ENCODE results near the gene SIGLEC11. TPM values are rescaled to one million over a fixed set of nuclear protein-coding genes. Genes with fewer than 3 reads are reported as not detected.

The SIGLEC11 gene
- polyA plus RNA-seq, 4 donors: 0.45 to 37.2 (median 0.80) TPM

DNA sequence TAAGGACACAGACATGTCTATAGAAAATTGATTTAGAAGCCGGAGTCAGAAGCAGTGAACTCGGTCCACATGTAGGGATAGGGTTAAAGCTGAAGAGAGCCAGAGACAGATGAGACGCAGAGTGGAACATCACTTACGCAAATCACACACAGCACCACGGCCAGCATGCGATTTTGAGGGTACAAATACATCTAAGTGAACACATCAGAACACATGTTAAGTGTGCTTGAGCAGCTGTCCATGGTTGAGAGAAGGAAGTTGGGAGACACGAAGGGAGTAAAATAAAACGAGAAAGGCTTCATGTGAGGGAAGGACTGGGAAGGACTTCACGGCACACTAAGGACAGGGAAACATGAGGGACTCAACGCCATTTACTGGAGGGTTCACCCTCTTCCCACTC lies 25.4 kb upstream of the SIGLEC11 start:
- Histone ChIP-seq H3K4me1 (ENCODE audit: control insufficient read depth in 3 of 3, insufficient read depth in 2 of 3, low read depth in 1 of 3, low read length in 2 of 3) (peaks cover 0 to 21% (median 0%) of the 10 kb centered on the region in 3 donors), H3K27ac (ENCODE audit: low read depth in 1 of 3, low read length in 2 of 3) (no peak overlapping the region), H3K36me3 (ENCODE audit: control insufficient read depth in 3 of 3, insufficient read depth in 2 of 3, low read depth in 1 of 3, low read length in 3 of 3) (peaks cover 7 to 74% (median 21%) of the 10 kb centered on the region in 3 donors), H3K27me3 (ENCODE audit: control insufficient read depth in 3 of 3, insufficient read depth in 3 of 3, low read length in 3 of 3) (no peaks in the 10 kb centered on the region), H3K4me3 (ENCODE audit: low read depth in 1 of 3, low read length in 3 of 3) (no peak overlapping the region), H3K9me3 (ENCODE audit: control insufficient read depth in 2 of 2, insufficient read depth in 1 of 2, low read depth in 1 of 2, low read length in 1 of 2) (no peaks in the 10 kb centered on the region)
- FAIRE-seq (no peak), DNase-seq (no peak)
- WGBS, 3 donors: 94 to 95% (median 95%) methylated on average over 10 of the region's 10 CpGs

DNA sequence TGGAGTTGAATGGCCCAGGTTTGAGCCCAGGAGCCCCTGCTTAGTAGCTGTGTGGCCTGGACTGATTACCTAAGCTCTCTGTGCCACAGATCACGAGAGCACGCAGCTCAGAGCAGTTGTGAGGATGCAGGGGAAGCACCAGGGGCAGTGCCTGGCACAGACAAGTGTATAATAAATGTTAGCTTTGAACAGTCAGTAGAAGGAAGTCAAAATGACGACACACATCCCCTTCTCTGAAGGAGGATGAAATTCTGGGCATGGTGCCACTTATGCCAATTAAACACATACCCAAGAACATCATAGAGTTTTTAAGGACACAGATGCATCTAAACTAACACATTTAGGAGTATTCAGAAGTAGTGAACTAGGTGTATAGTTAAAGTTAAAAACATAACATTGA lies 24.9 kb upstream of the SIGLEC11 start:
- Histone ChIP-seq H3K27me3 (ENCODE audit: control insufficient read depth in 3 of 3, insufficient read depth in 3 of 3, low read length in 3 of 3) (no peaks in the 10 kb centered on the region), H3K4me3 (ENCODE audit: low read depth in 1 of 3, low read length in 3 of 3) (no peak overlapping the region), H3K36me3 (ENCODE audit: control insufficient read depth in 3 of 3, insufficient read depth in 2 of 3, low read depth in 1 of 3, low read length in 3 of 3) (peaks cover 5 to 75% (median 17%) of the 10 kb centered on the region in 3 donors), H3K4me1 (ENCODE audit: control insufficient read depth in 3 of 3, insufficient read depth in 2 of 3, low read depth in 1 of 3, low read length in 2 of 3) (peaks cover 0 to 24% (median 0%) of the 10 kb centered on the region in 3 donors), H3K27ac (ENCODE audit: low read depth in 1 of 3, low read length in 2 of 3) (no peak overlapping the region), H3K9me3 (ENCODE audit: control insufficient read depth in 2 of 2, insufficient read depth in 1 of 2, low read depth in 1 of 2, low read length in 1 of 2) (no peaks in the 10 kb centered on the region)
- 86 to 88% (median 87%) methylated on average over 3 of the region's 3 CpGs for WGBS, 3 donors
- no peak for FAIRE-seq
- DNase-seq: no peak

DNA sequence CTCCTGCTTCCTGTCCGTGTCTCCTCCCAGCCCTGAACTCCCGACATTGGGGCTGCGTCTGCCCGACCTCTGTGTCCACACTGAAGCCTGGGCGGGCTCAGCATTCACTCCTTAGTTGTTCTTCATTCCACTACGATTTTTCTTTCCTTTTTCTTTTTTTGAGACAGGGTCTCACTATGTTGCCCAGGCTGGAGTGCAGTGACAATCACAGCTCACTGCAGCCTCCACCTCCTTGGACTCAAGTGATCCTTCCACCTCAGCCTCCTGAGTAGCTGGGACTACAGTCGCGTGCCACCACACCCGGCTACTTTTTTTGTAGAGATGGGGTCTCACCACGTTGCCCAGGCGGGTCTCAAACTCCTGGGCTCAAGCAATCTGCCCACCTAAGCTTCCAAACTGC lies 23.5 kb upstream of the SIGLEC11 start:
- 85 to 93% (median 90%) methylated on average over 11 of the region's 11 CpGs for WGBS, 3 donors

DNA sequence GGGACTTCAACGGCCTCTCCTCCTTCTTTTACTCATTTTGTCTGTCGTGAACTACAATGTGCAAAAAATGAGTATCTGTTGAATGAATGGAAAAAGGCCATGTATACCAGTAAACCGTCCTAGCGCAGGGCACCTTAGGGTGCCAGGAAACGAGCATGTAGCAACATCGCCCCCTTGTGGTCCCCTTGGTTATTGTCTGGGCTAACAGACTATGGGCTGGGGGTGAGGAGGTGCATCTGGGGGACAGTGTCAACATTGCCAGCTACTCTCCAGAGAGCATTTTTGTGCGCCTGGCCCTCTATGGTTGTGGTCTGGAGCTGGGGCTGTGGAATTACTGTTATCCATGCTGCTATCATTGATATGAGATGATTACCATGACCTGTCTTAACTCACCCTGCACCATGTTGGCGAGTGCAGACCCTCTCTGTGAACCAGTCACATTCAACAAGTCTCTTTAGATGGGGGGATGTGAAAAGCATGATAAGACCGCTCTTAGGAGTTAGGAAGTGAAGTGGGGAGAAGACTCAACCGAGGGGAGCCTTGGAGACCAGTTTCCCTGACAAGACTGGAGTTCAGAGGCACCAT lies 22.8 kb upstream of the SIGLEC11 start:
- peaks cover 0 to 27% (median 0%) of the 10 kb centered on the region in 3 donors for H3K4me1 ChIP-seq (ENCODE audit: control insufficient read depth in 3 of 3, insufficient read depth in 2 of 3, low read depth in 1 of 3, low read length in 2 of 3)
- no peaks in the 10 kb centered on the region for H3K9me3 ChIP-seq (ENCODE audit: control insufficient read depth in 2 of 2, insufficient read depth in 1 of 2, low read depth in 1 of 2, low read length in 1 of 2)
- no peak overlapping the region for H3K27ac ChIP-seq (ENCODE audit: low read depth in 1 of 3, low read length in 2 of 3)
- 47 to 52% (median 49%) methylated on average over 10 of the region's 10 CpGs for WGBS, 3 donors
- no peak for FAIRE-seq
- DNase-seq: peak; percentile 48 to 68
- no peaks in the 10 kb centered on the region for H3K27me3 ChIP-seq (ENCODE audit: control insufficient read depth in 3 of 3, insufficient read depth in 3 of 3, low read length in 3 of 3)
- H3K36me3 ChIP-seq (ENCODE audit: control insufficient read depth in 3 of 3, insufficient read depth in 2 of 3, low read depth in 1 of 3, low read length in 3 of 3): peaks cover 3 to 71% (median 9%) of the 10 kb centered on the region in 3 donors
- no peak overlapping the region for H3K4me3 ChIP-seq (ENCODE audit: low read depth in 1 of 3, low read length in 3 of 3)

More for the DNA sequence above, 23.5 kb upstream of the SIGLEC11 start:
- Histone ChIP-seq H3K36me3 (ENCODE audit: control insufficient read depth in 3 of 3, insufficient read depth in 2 of 3, low read depth in 1 of 3, low read length in 3 of 3) (peaks cover 2 to 72% (median 15%) of the 10 kb centered on the region in 3 donors), H3K27ac (ENCODE audit: low read depth in 1 of 3, low read length in 2 of 3) (no peak overlapping the region), H3K4me3 (ENCODE audit: low read depth in 1 of 3, low read length in 3 of 3) (no peak overlapping the region), H3K27me3 (ENCODE audit: control insufficient read depth in 3 of 3, insufficient read depth in 3 of 3, low read length in 3 of 3) (no peaks in the 10 kb centered on the region), H3K9me3 (ENCODE audit: control insufficient read depth in 2 of 2, insufficient read depth in 1 of 2, low read depth in 1 of 2, low read length in 1 of 2) (no peaks in the 10 kb centered on the region), H3K4me1 (ENCODE audit: control insufficient read depth in 3 of 3, insufficient read depth in 2 of 3, low read depth in 1 of 3, low read length in 2 of 3) (peaks cover 0 to 27% (median 0%) of the 10 kb centered on the region in 3 donors)
- FAIRE-seq: no peak
- no peak for DNase-seq

DNA sequence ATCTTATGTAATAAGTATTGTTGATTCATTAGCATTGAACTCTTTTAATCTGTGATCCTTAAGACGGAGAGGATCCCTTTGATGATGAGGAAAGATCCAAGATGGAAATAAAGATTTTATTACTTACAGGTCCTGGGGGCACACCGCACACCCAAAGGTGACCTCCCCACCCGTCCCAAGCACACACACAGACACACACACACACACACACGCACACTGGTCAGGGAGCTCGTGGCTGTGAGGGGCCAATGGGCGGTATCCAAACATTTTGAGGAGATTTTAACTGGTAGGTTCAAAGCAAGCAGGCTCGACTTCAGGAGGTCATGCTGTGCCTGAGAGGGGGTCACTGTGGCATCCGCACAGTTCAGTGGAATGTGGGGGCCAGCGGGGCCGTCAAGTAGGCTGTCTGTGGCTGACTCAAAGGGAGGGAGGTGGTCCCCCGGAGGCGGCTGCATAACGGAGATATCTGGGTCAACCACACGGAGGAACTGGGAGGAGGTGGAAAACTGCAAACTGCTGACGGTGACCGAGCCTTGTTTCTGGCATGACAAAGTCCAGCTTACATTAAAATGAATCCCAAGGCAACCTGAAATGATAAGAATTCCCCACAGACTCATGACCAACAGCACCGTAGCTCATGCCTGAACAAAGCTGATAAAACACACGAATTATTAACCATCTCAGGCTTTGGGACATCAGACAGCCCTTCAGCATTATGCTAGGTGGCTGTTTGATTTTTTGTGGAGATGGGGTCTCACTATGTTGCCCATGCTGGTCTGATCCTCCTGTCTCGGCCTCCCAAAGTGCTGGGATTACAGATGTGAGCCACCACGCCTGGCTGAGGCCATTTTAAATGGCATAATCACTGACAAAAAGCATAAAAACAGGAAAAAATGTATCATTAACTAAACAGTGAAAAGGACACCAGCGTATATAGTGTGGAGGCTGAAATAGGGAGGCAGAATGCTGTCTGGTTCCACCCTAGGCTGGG lies 20.9 kb upstream of the SIGLEC11 start:
- peaks cover 9 to 73% (median 12%) of the 10 kb centered on the region in 3 donors for H3K36me3 ChIP-seq (ENCODE audit: control insufficient read depth in 3 of 3, insufficient read depth in 2 of 3, low read depth in 1 of 3, low read length in 3 of 3)
- peaks cover 0 to 37% (median 0%) of the 10 kb centered on the region in 3 donors for H3K4me1 ChIP-seq (ENCODE audit: control insufficient read depth in 3 of 3, insufficient read depth in 2 of 3, low read depth in 1 of 3, low read length in 2 of 3)
- DNase-seq (peak in 1 of 2 donors; percentile 89), FAIRE-seq (no peak)
- H3K27ac ChIP-seq (ENCODE audit: low read depth in 1 of 3, low read length in 2 of 3): peak overlapping the region in 1 of 3 donors; percentile 89
- H3K4me3 ChIP-seq (ENCODE audit: low read depth in 1 of 3, low read length in 3 of 3): no peak overlapping the region
- no peaks in the 10 kb centered on the region for H3K9me3 ChIP-seq (ENCODE audit: control insufficient read depth in 2 of 2, insufficient read depth in 1 of 2, low read depth in 1 of 2, low read length in 1 of 2)
- WGBS, 3 donors: 75 to 83% (median 78%) methylated on average over 21 of the region's 21 CpGs
- H3K27me3 ChIP-seq (ENCODE audit: control insufficient read depth in 3 of 3, insufficient read depth in 3 of 3, low read length in 3 of 3): no peaks in the 10 kb centered on the region

DNA sequence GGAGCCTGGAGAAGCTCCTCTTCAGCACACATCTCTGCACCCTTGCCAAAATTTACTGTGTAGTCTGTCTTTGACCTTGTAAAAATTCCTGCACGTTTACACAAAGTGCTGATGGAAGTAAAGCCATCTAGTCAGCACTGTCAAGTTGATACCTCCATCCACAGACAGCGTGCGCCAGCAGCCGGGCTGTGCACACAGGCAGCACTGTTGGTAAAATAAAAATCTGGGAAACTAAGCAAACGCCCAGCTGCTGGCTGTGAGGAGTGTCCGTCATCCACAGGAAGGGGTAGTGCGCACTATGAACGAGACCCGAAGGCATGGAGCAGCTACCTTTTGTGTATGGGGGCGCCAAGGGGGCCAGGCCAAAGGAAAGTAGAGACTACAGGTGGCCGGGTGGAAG lies 17.4 kb upstream of the SIGLEC11 start:
- Histone ChIP-seq H3K27ac (ENCODE audit: low read depth in 1 of 3, low read length in 2 of 3) (no peak overlapping the region), H3K4me3 (ENCODE audit: low read depth in 1 of 3, low read length in 3 of 3) (no peak overlapping the region), H3K9me3 (ENCODE audit: control insufficient read depth in 2 of 2, insufficient read depth in 1 of 2, low read depth in 1 of 2, low read length in 1 of 2) (no peaks in the 10 kb centered on the region), H3K4me1 (ENCODE audit: control insufficient read depth in 3 of 3, insufficient read depth in 2 of 3, low read depth in 1 of 3, low read length in 2 of 3) (peaks cover 0 to 42% (median 0%) of the 10 kb centered on the region in 3 donors), H3K36me3 (ENCODE audit: control insufficient read depth in 3 of 3, insufficient read depth in 2 of 3, low read depth in 1 of 3, low read length in 3 of 3) (peaks cover 5 to 62% (median 9%) of the 10 kb centered on the region in 3 donors), H3K27me3 (ENCODE audit: control insufficient read depth in 3 of 3, insufficient read depth in 3 of 3, low read length in 3 of 3) (no peaks in the 10 kb centered on the region)
- FAIRE-seq: no peak
- no peak for DNase-seq
- 89 to 93% (median 90%) methylated on average over 11 of the region's 11 CpGs for WGBS, 3 donors

DNA sequence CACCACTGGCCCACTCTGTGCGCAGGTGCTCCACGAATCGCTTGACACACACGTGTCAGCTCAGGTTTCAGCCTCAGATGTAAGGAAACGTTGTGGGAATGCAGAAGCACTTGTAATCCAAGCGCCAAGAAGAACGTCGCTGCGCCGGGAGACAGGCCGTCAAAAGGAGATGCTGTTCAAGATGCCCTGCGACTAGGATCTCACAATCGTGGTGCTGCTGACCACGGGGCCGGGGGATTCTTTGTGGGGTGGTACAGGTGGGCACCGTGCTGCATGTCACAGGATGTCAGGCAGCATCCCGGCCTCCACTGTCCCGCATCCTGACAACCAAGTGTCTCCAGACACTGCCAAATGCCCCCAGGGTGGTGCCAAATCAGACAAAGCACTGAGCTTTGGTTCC lies 16.9 kb upstream of the SIGLEC11 start:
- Histone ChIP-seq H3K36me3 (ENCODE audit: control insufficient read depth in 3 of 3, insufficient read depth in 2 of 3, low read depth in 1 of 3, low read length in 3 of 3) (peaks cover 5 to 63% (median 9%) of the 10 kb centered on the region in 3 donors), H3K27me3 (ENCODE audit: control insufficient read depth in 3 of 3, insufficient read depth in 3 of 3, low read length in 3 of 3) (no peaks in the 10 kb centered on the region), H3K4me3 (ENCODE audit: low read depth in 1 of 3, low read length in 3 of 3) (no peak overlapping the region), H3K4me1 (ENCODE audit: control insufficient read depth in 3 of 3, insufficient read depth in 2 of 3, low read depth in 1 of 3, low read length in 2 of 3) (peaks cover 0 to 38% (median 0%) of the 10 kb centered on the region in 3 donors), H3K9me3 (ENCODE audit: control insufficient read depth in 2 of 2, insufficient read depth in 1 of 2, low read depth in 1 of 2, low read length in 1 of 2) (no peaks in the 10 kb centered on the region), H3K27ac (ENCODE audit: low read depth in 1 of 3, low read length in 2 of 3) (no peak overlapping the region)
- 86 to 94% (median 92%) methylated on average over 18 of the region's 18 CpGs for WGBS, 3 donors
- DNase-seq (no peak), FAIRE-seq (no peak)

DNA sequence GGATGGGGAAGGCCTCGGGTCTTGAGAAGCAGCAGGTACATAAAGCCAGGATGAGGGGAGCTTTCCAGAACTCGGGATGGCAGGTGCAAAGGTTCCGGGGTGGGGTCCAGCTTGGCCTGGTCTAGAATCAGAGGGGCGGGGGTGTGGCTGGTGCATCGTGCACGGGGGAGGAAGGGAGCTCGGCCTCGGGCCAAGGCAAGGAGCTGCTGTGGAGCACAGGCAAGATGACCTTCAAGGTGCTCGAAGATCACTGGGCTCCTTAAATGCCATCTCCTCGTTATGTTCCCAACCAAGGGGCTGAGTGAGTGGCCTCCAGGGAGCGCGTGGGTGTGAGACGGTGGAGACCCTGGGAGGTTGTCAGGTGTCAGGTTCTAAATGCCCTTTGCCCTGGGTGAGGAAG lies 16.1 kb upstream of the SIGLEC11 start:
- WGBS, 3 donors: 57 to 80% (median 73%) methylated on average over 13 of the region's 13 CpGs
- H3K36me3 ChIP-seq (ENCODE audit: control insufficient read depth in 3 of 3, insufficient read depth in 2 of 3, low read depth in 1 of 3, low read length in 3 of 3): peaks cover 5 to 68% (median 9%) of the 10 kb centered on the region in 3 donors
- FAIRE-seq (no peak), DNase-seq (peak in 1 of 2 donors; percentile 54)
- H3K9me3 ChIP-seq (ENCODE audit: control insufficient read depth in 2 of 2, insufficient read depth in 1 of 2, low read depth in 1 of 2, low read length in 1 of 2): no peaks in the 10 kb centered on the region
- H3K27me3 ChIP-seq (ENCODE audit: control insufficient read depth in 3 of 3, insufficient read depth in 3 of 3, low read length in 3 of 3): no peaks in the 10 kb centered on the region
- peaks cover 0 to 32% (median 0%) of the 10 kb centered on the region in 3 donors for H3K4me1 ChIP-seq (ENCODE audit: control insufficient read depth in 3 of 3, insufficient read depth in 2 of 3, low read depth in 1 of 3, low read length in 2 of 3)
- no peak overlapping the region for H3K4me3 ChIP-seq (ENCODE audit: low read depth in 1 of 3, low read length in 3 of 3)
- peak overlapping the region in 1 of 3 donors; percentile 38 for H3K27ac ChIP-seq (ENCODE audit: low read depth in 1 of 3, low read length in 2 of 3)
